ENCODE measurements around the gene PEX1.
"Not testable (repeated sequence)": the region's sequence is repeated elsewhere in the genome, so short reads cannot be mapped to it uniquely, and the experiment has no call there.

Gene PEX1

DNA sequence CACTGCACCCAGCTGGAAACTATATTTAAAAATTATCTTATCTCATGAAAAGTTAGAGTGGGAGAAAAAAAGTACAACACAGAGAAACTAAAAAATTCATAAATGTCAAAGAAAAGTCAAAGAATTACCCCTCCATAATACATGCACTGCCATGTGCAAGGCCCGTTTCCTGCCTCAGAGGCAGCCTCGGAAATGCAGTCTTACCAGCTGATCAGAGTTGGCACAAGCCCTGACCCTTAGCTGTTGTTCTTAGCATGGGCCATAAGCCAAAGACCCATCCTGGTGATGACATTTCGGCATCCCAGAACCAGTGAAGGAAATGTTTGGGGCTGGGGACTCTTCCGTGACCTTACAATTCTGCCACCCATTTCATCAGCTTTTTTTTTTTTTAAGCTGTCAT is 21.9 kb upstream of the PEX1 start:
- no peak overlapping the region for H3K4me3 ChIP-seq (ENCODE audit: low read length in 2 of 2)
- H3K36me3 ChIP-seq (replicated peaks in 1 of 2; ENCODE audit: control insufficient read depth in 2 of 2, insufficient read depth in 2 of 2, low read length in 2 of 2): no peaks in the 10 kb centered on the region
- H3K4ac ChIP-seq (ENCODE audit: low read length): no peak overlapping the region
- no peak overlapping the region for H2AK5ac ChIP-seq (ENCODE audit: low read depth, low read length)
- H2BK5ac ChIP-seq (ENCODE audit: low read length): no peak overlapping the region
- H3K4me2 ChIP-seq (ENCODE audit: insufficient read depth, low read length, poor library complexity, severe bottlenecking): no peak overlapping the region
- H3K79me1 ChIP-seq (ENCODE audit: low read depth, low read length): no peaks in the 10 kb centered on the region
- no peak overlapping the region for H4K8ac ChIP-seq (ENCODE audit: low read depth, low read length)
- no peak overlapping the region for H3K27ac ChIP-seq (replicated peaks; ENCODE audit: low read length)
- no peak overlapping the region for H2BK12ac ChIP-seq (ENCODE audit: low read length)
- no peaks in the 10 kb centered on the region for H3K9me3 ChIP-seq (replicated peaks in 1 of 2; ENCODE audit: control insufficient read depth in 2 of 2, insufficient read depth in 1 of 2, low read depth in 1 of 2, low read length in 2 of 2)
- H4K91ac ChIP-seq (ENCODE audit: low read depth, low read length, poor library complexity): no peak overlapping the region
- no CpG with 5 or more reads among the region's 4 CpGs for WGBS, 2 donors (ENCODE audit: extremely low coverage in 2 of 2, insufficient read length in 2 of 2, insufficient replicate concordance in 1 of 2)
- H2AFZ ChIP-seq (ENCODE audit: low read length): no peak overlapping the region
- H3K18ac ChIP-seq (ENCODE audit: low read length): peak overlapping the region; percentile 57
- no peak overlapping the region for H3K9ac ChIP-seq (ENCODE audit: low read depth, low read length, poor library complexity)
- no peak overlapping the region for H3K23ac ChIP-seq (ENCODE audit: low read depth, low read length, poor library complexity)
- no peak for DNase-seq (ENCODE audit: low spot score)
- no peaks in the 10 kb centered on the region for H3K27me3 ChIP-seq (ENCODE audit: control insufficient read depth in 3 of 3, insufficient read depth in 3 of 3, low read depth in 1 of 3, low read length in 3 of 3)
- H2BK120ac ChIP-seq (ENCODE audit: low read depth, low read length): no peak overlapping the region
- no peak overlapping the region for H2BK15ac ChIP-seq (ENCODE audit: low read length)
- no peaks in the 10 kb centered on the region for H3K4me1 ChIP-seq (ENCODE audit: control insufficient read depth in 2 of 2, insufficient read depth in 1 of 2, low read depth in 1 of 2, low read length in 2 of 2)
- H3K14ac ChIP-seq (ENCODE audit: low read length): no peak overlapping the region

DNA sequence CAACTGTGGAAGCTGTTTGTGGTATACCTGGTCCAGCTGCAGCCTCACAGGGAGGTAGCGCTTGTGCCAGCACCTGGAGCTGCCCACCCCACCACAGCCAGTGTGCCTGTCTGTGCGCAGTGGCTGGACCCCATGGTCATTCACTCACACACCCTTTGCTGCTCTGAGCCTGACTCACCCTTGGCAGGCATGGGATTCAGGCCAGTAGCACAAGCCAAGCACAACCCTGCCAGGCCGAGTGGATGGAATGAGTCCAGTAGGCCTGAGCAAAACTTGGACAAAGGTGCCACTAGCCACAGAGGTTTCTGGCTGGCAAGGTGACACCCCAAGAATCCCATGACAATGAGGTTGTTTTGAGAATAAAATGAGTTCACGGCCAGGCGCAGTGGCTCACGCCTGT is 19.3 kb upstream of the PEX1 start:
- WGBS, 2 donors (ENCODE audit: extremely low coverage in 2 of 2, insufficient read length in 2 of 2, insufficient replicate concordance in 1 of 2): no CpG with 5 or more reads among the region's 6 CpGs
- Histone ChIP-seq H2BK12ac (ENCODE audit: low read length) (no peak overlapping the region), H3K36me3 (replicated peaks in 1 of 2; ENCODE audit: control insufficient read depth in 2 of 2, insufficient read depth in 2 of 2, low read length in 2 of 2) (no peaks in the 10 kb centered on the region), H2BK5ac (ENCODE audit: low read length) (peak overlapping the region; percentile 53), H2BK15ac (ENCODE audit: low read length) (no peak overlapping the region), H3K14ac (ENCODE audit: low read length) (no peak overlapping the region), H2AFZ (ENCODE audit: low read length) (no peak overlapping the region), H3K27me3 (ENCODE audit: control insufficient read depth in 3 of 3, insufficient read depth in 3 of 3, low read depth in 1 of 3, low read length in 3 of 3) (no peaks in the 10 kb centered on the region), H3K4me3 (ENCODE audit: low read length in 2 of 2) (no peak overlapping the region), H3K4ac (ENCODE audit: low read length) (no peak overlapping the region), H3K9me3 (replicated peaks in 1 of 2; ENCODE audit: control insufficient read depth in 2 of 2, insufficient read depth in 1 of 2, low read depth in 1 of 2, low read length in 2 of 2) (no peaks in the 10 kb centered on the region), H3K4me1 (ENCODE audit: control insufficient read depth in 2 of 2, insufficient read depth in 1 of 2, low read depth in 1 of 2, low read length in 2 of 2) (no peaks in the 10 kb centered on the region), H2BK120ac (ENCODE audit: low read depth, low read length) (no peak overlapping the region), H3K18ac (ENCODE audit: low read length) (no peak overlapping the region), H3K27ac (replicated peaks; ENCODE audit: low read length) (no peak overlapping the region), H2AK5ac (ENCODE audit: low read depth, low read length) (no peak overlapping the region), H3K23ac (ENCODE audit: low read depth, low read length, poor library complexity) (no peak overlapping the region), H3K4me2 (ENCODE audit: insufficient read depth, low read length, poor library complexity, severe bottlenecking) (no peak overlapping the region), H3K79me1 (ENCODE audit: low read depth, low read length) (no peaks in the 10 kb centered on the region), H4K91ac (ENCODE audit: low read depth, low read length, poor library complexity) (no peak overlapping the region), H3K9ac (ENCODE audit: low read depth, low read length, poor library complexity) (peak overlapping the region; percentile 38), H4K8ac (ENCODE audit: low read depth, low read length) (no peak overlapping the region)
- no peak for DNase-seq (ENCODE audit: low spot score)

DNA sequence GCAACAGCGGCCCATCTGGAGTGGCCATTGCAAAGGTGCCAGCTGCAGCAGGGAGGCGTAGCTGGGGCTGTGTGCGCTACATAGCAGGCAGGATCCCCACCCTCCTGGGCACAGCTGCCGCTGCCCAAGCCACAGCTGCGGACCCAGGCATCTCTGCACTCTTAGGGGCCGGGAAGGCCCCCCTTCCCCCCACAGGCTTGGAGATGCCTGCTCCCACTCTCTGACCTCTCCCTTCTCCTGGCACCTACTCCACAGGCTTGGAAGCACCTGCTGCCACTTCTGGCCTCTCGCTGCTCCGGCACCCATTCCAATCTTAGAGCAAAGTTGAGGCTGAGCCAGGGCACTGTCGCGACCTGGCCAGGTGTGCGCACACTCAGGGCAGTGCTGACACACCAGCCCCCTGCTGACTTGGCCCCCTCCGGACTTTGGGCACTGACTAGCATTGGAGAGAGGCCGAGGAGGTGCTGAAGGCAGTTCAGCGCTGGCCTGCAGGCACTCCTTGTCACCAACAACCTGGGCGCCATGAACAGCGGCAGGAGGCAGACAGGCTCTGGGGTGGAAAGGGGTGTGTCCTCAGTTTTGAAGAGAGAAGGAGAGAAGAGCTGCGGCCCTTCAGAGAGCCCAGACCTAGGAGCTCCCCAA is 18.7 kb upstream of the PEX1 start:
- Histone ChIP-seq H3K4ac (ENCODE audit: low read length) (no peak overlapping the region), H3K23ac (ENCODE audit: low read depth, low read length, poor library complexity) (peak overlapping the region; percentile 43), H2BK12ac (ENCODE audit: low read length) (no peak overlapping the region), H3K18ac (ENCODE audit: low read length) (peak overlapping the region; percentile 13), H3K4me2 (ENCODE audit: insufficient read depth, low read length, poor library complexity, severe bottlenecking) (no peak overlapping the region), H3K27me3 (ENCODE audit: control insufficient read depth in 3 of 3, insufficient read depth in 3 of 3, low read depth in 1 of 3, low read length in 3 of 3) (no peaks in the 10 kb centered on the region), H4K8ac (ENCODE audit: low read depth, low read length) (peak overlapping the region; percentile 17), H3K4me3 (ENCODE audit: low read length in 2 of 2) (no peak overlapping the region), H2AFZ (ENCODE audit: low read length) (no peak overlapping the region), H3K9me3 (replicated peaks in 1 of 2; ENCODE audit: control insufficient read depth in 2 of 2, insufficient read depth in 1 of 2, low read depth in 1 of 2, low read length in 2 of 2) (no peaks in the 10 kb centered on the region), H3K36me3 (replicated peaks in 1 of 2; ENCODE audit: control insufficient read depth in 2 of 2, insufficient read depth in 2 of 2, low read length in 2 of 2) (no peaks in the 10 kb centered on the region), H3K9ac (ENCODE audit: low read depth, low read length, poor library complexity) (no peak overlapping the region), H3K4me1 (ENCODE audit: control insufficient read depth in 2 of 2, insufficient read depth in 1 of 2, low read depth in 1 of 2, low read length in 2 of 2) (no peaks in the 10 kb centered on the region), H2BK5ac (ENCODE audit: low read length) (peak overlapping the region; percentile 53), H3K14ac (ENCODE audit: low read length) (peak overlapping the region; percentile 82), H4K91ac (ENCODE audit: low read depth, low read length, poor library complexity) (no peak overlapping the region), H3K79me1 (ENCODE audit: low read depth, low read length) (no peaks in the 10 kb centered on the region), H2AK5ac (ENCODE audit: low read depth, low read length) (no peak overlapping the region), H3K27ac (replicated peaks; ENCODE audit: low read length) (no peak overlapping the region), H2BK15ac (ENCODE audit: low read length) (no peak overlapping the region), H2BK120ac (ENCODE audit: low read depth, low read length) (no peak overlapping the region)
- no peak for DNase-seq (ENCODE audit: low spot score)
- no CpG with 5 or more reads among the region's 17 CpGs for WGBS, 2 donors (ENCODE audit: extremely low coverage in 2 of 2, insufficient read length in 2 of 2, insufficient replicate concordance in 1 of 2)

DNA sequence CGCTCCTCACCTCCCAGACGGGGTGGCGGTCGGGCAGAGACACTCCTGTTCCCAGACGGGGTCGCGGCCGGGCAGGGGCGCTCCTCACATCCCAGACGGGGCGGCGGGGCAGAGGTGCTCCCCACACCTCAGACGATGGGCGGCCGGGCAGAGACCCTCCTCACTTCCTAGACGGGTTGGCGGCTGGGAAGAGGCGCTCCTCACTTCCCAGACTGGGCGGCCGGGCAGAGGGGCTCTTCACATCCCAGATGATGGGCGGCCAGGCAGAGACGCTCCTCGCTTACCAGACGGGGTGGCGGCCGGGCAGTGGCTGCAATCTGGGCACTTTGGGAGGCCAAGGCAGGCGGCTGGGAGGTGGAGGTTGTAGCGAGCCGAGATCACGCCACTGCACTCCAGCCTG is 16.8 kb upstream of the PEX1 start:
- WGBS, 2 donors (ENCODE audit: extremely low coverage in 2 of 2, insufficient read length in 2 of 2, insufficient replicate concordance in 1 of 2): no CpG with 5 or more reads among the region's 30 CpGs
- not testable (repeated sequence) for H4K91ac ChIP-seq (ENCODE audit: low read depth, low read length, poor library complexity); H3K4me2 ChIP-seq (ENCODE audit: insufficient read depth, low read length, poor library complexity, severe bottlenecking); H3K14ac ChIP-seq (ENCODE audit: low read length); H3K4me1 ChIP-seq (ENCODE audit: control insufficient read depth in 2 of 2, insufficient read depth in 1 of 2, low read depth in 1 of 2, low read length in 2 of 2); H3K23ac ChIP-seq (ENCODE audit: low read depth, low read length, poor library complexity); H3K4me3 ChIP-seq (ENCODE audit: low read length in 2 of 2); H2BK15ac ChIP-seq (ENCODE audit: low read length); H3K79me1 ChIP-seq (ENCODE audit: low read depth, low read length); H2BK12ac ChIP-seq (ENCODE audit: low read length); H3K9ac ChIP-seq (ENCODE audit: low read depth, low read length, poor library complexity); DNase-seq (ENCODE audit: low spot score); H3K27ac ChIP-seq (replicated peaks; ENCODE audit: low read length); H2AFZ ChIP-seq (ENCODE audit: low read length); H3K4ac ChIP-seq (ENCODE audit: low read length); H3K9me3 ChIP-seq (replicated peaks in 1 of 2; ENCODE audit: control insufficient read depth in 2 of 2, insufficient read depth in 1 of 2, low read depth in 1 of 2, low read length in 2 of 2); H2BK5ac ChIP-seq (ENCODE audit: low read length); H3K27me3 ChIP-seq (ENCODE audit: control insufficient read depth in 3 of 3, insufficient read depth in 3 of 3, low read depth in 1 of 3, low read length in 3 of 3); H2BK120ac ChIP-seq (ENCODE audit: low read depth, low read length); H4K8ac ChIP-seq (ENCODE audit: low read depth, low read length); H2AK5ac ChIP-seq (ENCODE audit: low read depth, low read length); H3K36me3 ChIP-seq (replicated peaks in 1 of 2; ENCODE audit: control insufficient read depth in 2 of 2, insufficient read depth in 2 of 2, low read length in 2 of 2); H3K18ac ChIP-seq (ENCODE audit: low read length)

All from neuronal stem cell (in vitro differentiated cells).